Neural cell (in vitro differentiated cells): ENCODE data around the gene ZNF784. TPM values are rescaled to one million over a fixed set of nuclear protein-coding genes. Genes with fewer than 3 reads are reported as not detected.

ENCODE experiments used
- H2AFZ ChIP-seq: fragments of 200-600, 300-800 bp; sonication (generic), shearing (Covaris generic); 2 replicates; pipeline ENCODE4 v1.6.0; 2014; ENCODE audit warnings: low read depth, mild to moderate bottlenecking, antibody characterized with exemption, low read length, moderate library complexity
- H3F3A ChIP-seq: fragments of 200-600 bp; shearing (Covaris generic); 2 replicates; pipeline ENCODE4 v1.6.1; 2016; ENCODE audit warnings: mild to moderate bottlenecking, moderate library complexity, mixed read lengths, antibody characterized with exemption, low read length; ENCODE audit not compliant: insufficient read depth, poor library complexity, severe bottlenecking
- H3K27ac ChIP-seq: fragments of 200-600, 300-800 bp; sonication (generic), shearing (Covaris generic); 2 replicates; pipeline ENCODE4 v1.5.1; 2014; ENCODE audit warnings: mild to moderate bottlenecking, low read length, moderate library complexity
- H3K27me3 ChIP-seq: fragments of 300-800, 200-600 bp; sonication (generic), shearing (Covaris generic); 2 replicates; pipeline ENCODE4 v1.6.0; 2014; ENCODE audit warnings: mild to moderate bottlenecking, low read depth, low read length, moderate library complexity; ENCODE audit not compliant: insufficient read depth
- H3K36me3 ChIP-seq: fragments of 300-800, 200-600 bp; sonication (generic), shearing (Covaris generic); 2 replicates; pipeline ENCODE4 v1.5.1; 2014; ENCODE audit warnings: mild to moderate bottlenecking, antibody characterized with exemption, low read length, moderate library complexity; ENCODE audit not compliant: insufficient read depth
- H3K4me2 ChIP-seq: fragments of 300-800, 200-600 bp; sonication (generic), shearing (Covaris generic); 2 replicates; pipeline ENCODE4 v1.6.0; 2014; ENCODE audit warnings: mild to moderate bottlenecking, low read length
- H3K4me3 ChIP-seq: fragments of 300-800, 200-600 bp; sonication (generic), shearing (Covaris generic); 2 replicates; pipeline ENCODE4 v1.5.1; 2014; ENCODE audit warnings: mild to moderate bottlenecking, low read length, moderate library complexity
- H3K79me2 ChIP-seq: fragments of 200-600 bp; shearing (Covaris generic); replicated peaks from 2 replicates; pipeline ENCODE4 v1.6.0; 2014; ENCODE audit warnings: mild to moderate bottlenecking, low read length, moderate library complexity; ENCODE audit not compliant: insufficient read depth
- H3K9ac ChIP-seq: fragments of 300-800, 200-600 bp; sonication (generic), shearing (Covaris generic); 2 replicates; pipeline ENCODE4 v1.6.1; 2016; ENCODE audit warnings: mild to moderate bottlenecking, low read length, mixed read lengths
- H3K9me2 ChIP-seq: fragments of 200-600 bp; shearing (Covaris generic); 2 replicates; pipeline ENCODE4 v1.6.1; 2016; ENCODE audit warnings: mild to moderate bottlenecking, low read length, mixed read lengths; ENCODE audit not compliant: insufficient read depth
- H3K9me3 ChIP-seq: fragments of 200-600, 300-800 bp; sonication (generic), shearing (Covaris generic); 2 replicates; pipeline ENCODE4 v1.6.1; 2016; ENCODE audit warnings: mild to moderate bottlenecking, mixed run types, low read length, moderate library complexity, mixed read lengths
- H4K20me1 ChIP-seq: fragments of 200-600 bp; shearing (Covaris generic); 2 replicates; pipeline ENCODE4 v1.6.1; 2016; ENCODE audit warnings: mild to moderate bottlenecking, mixed run types; ENCODE audit not compliant: insufficient read depth
- CTCF ChIP-seq: fragments of 450-650 bp; IDR thresholded peaks from 2 replicates; pipeline ENCODE4 v1.5.1; 2014; ENCODE audit warnings: antibody characterized with exemption, mild to moderate bottlenecking, moderate library complexity; ENCODE audit not compliant: poor library complexity, severe bottlenecking
- EP300 ChIP-seq: fragments of 450-650 bp; conservative IDR thresholded peaks from 2 replicates; pipeline ENCODE4 v1.6.1; 2014; ENCODE audit warnings: antibody characterized with exemption, mild to moderate bottlenecking, moderate library complexity; ENCODE audit not compliant: poor library complexity, severe bottlenecking
- EZH2 ChIP-seq: fragments of 200-600, 300-800 bp; shearing (Covaris generic), sonication (generic); IDR thresholded peaks from 2 replicates; pipeline ENCODE4 v1.6.1; 2014; ENCODE audit warnings: antibody characterized with exemption, low read length, borderline replicate concordance, mild to moderate bottlenecking; ENCODE audit not compliant: insufficient read depth, poor library complexity, severe bottlenecking
- MXI1 ChIP-seq: fragments of 450-650 bp; conservative IDR thresholded peaks from 2 replicates; pipeline ENCODE4 v1.6.1; 2014; ENCODE audit warnings: antibody characterized with exemption, mild to moderate bottlenecking; ENCODE audit not compliant: poor library complexity, severe bottlenecking
- POLR2AphosphoS5 ChIP-seq: IDR thresholded peaks from 2 replicates; pipeline ENCODE4 v1.6.1; 2012
- RAD21 ChIP-seq: fragments of 450-650 bp; conservative IDR thresholded peaks from 2 replicates; pipeline ENCODE4 v1.6.1; 2014; ENCODE audit warnings: antibody characterized with exemption, mild to moderate bottlenecking, moderate library complexity
- REST ChIP-seq: IDR thresholded peaks from 2 replicates; pipeline ENCODE4 v1.6.1; 2012; ENCODE audit warnings: borderline replicate concordance
- SMC3 ChIP-seq: fragments of 450-650 bp; conservative IDR thresholded peaks from 2 replicates; pipeline ENCODE4 v1.6.1; 2014; ENCODE audit warnings: antibody characterized with exemption, mild to moderate bottlenecking, moderate library complexity; ENCODE audit not compliant: poor library complexity
- TAF1 ChIP-seq: IDR thresholded peaks from 2 replicates; pipeline ENCODE4 v1.6.1; 2012; ENCODE audit warnings: low read depth
- polyA plus RNA-seq: library from polyadenylated mRNA; depleted of rRNA; stranded (reverse); fragments of >200 nt; gene quantifications from 2 replicates; pipeline ENCODE4 v1.2.3, GENCODE V29; 2014

The ZNF784 gene
- polyA plus RNA-seq, 1 donor from 2014 or later = 10.3 TPM

GRCh38 chr19:55603115-55603514, 21.3 kb downstream of the ZNF784 start:
- Histone ChIP-seq H3K9me2 (no peaks in the 10 kb centered on the region), H3K9ac (no peak overlapping the region), H3K4me3 (no peak overlapping the region)

GRCh38 chr19:55602104-55603001, 22.0 kb downstream of the ZNF784 start:
- H3K4me3 ChIP-seq = no peak overlapping the region
- no peaks in the 10 kb centered on the region for H3F3A ChIP-seq
- H3K79me2 ChIP-seq = peaks cover 14% of the 10 kb centered on the region
- H3K27me3 ChIP-seq = no peaks in the 10 kb centered on the region
- no peaks in the 10 kb centered on the region for H3K36me3 ChIP-seq
- H2AFZ ChIP-seq = no peak overlapping the region
- H3K9me2 ChIP-seq = no peaks in the 10 kb centered on the region
- no peak overlapping the region for H3K27ac ChIP-seq
- no peak for TF ChIP-seq CTCF
- no peak for TF ChIP-seq TAF1
- no peak for TF ChIP-seq SMC3
- TF ChIP-seq MXI1 = no peak
- TF ChIP-seq EP300 = no peak
- TF ChIP-seq REST = no peak
- no peak for TF ChIP-seq RAD21
- TF ChIP-seq EZH2 = no peak
- TF ChIP-seq POLR2AphosphoS5 = no peak
- H3K9me3 ChIP-seq = no peaks in the 10 kb centered on the region
- H3K4me2 ChIP-seq = no peak overlapping the region
- no peaks in the 10 kb centered on the region for H4K20me1 ChIP-seq
- no peak overlapping the region for H3K9ac ChIP-seq

More at GRCh38 chr19:55603115-55603514, 21.3 kb downstream of the ZNF784 start:
- no peak for TF ChIP-seq CTCF
- no peak for TF ChIP-seq TAF1
- TF ChIP-seq EP300 = no peak
- Histone ChIP-seq H3K4me2 (no peak overlapping the region), H2AFZ (no peak overlapping the region), H3K9me3 (no peaks in the 10 kb centered on the region), H3K79me2 (peaks cover 21% of the 10 kb centered on the region), H3K27me3 (no peaks in the 10 kb centered on the region), H3K36me3 (no peaks in the 10 kb centered on the region), H3K27ac (no peak overlapping the region), H3F3A (no peaks in the 10 kb centered on the region), H4K20me1 (no peaks in the 10 kb centered on the region)
